Esophagus squamous epithelium (tissue), 4 donors: ENCODE results near the gene CACHD1.

Experiments
- POLR2A ChIP-seq, 4 donors: fragments of 450-650 bp; IDR thresholded peaks; one replicate each; pipeline ENCODE4 v1.6.1; 2017; ENCODE audit warnings: antibody characterized with exemption in 4 of 4, mild to moderate bottlenecking in 4 of 4, moderate library complexity in 3 of 4
- TF ChIP-seq, protein P1 (sequence below), 6 experiments: fragments of 450-650 bp in 4 of 6; fragments of 200-600 bp in 2 of 6; sonication (generic) in 2 of 6; IDR thresholded peaks; one replicate each; pipeline ENCODE4 v1.5.1; 2016 to 2019; ENCODE audit warnings: antibody characterized with exemption in 6 of 6, mild to moderate bottlenecking in 4 of 6, moderate library complexity in 4 of 6

DNA sequence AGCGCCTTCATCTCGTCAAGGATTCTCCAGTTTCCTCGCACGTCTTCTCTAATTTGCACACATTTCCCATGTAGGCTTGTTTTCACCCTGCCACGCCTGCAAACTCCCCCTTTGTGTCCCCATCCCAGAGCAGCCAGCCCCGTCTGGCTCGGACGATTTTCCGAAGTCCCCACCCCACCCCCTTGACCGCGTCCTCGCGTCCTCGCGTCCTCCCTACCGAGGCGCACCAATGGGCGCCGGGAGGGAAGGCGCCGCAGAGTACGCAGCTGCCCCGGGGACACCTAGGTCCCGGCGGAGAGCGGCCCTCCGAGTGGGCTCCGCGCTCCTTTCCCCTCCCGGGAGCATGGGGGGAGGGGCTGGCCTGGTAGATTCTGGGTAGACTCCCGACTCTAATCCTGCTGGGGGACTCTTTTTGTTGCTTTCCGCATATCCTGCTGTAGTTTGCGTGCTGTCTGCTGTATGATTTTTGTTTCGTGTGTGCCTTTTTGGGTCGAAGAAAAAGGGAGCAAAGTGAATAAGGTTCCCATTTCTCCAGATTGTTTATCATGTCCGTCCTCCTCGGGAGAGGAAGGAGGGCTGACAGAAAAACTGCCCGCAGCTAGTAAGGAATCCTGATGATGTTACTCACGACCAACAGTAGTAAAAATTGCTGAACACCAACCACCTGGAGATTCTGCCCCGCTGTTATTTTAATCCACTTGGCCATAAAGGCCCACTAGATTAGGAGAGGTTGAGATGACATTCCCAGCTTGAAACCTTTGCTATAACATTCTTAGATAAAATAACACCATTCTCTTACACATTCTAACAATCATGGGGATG, 1.5 kb downstream of the CACHD1 start:
- TF ChIP-seq, protein P1, sequence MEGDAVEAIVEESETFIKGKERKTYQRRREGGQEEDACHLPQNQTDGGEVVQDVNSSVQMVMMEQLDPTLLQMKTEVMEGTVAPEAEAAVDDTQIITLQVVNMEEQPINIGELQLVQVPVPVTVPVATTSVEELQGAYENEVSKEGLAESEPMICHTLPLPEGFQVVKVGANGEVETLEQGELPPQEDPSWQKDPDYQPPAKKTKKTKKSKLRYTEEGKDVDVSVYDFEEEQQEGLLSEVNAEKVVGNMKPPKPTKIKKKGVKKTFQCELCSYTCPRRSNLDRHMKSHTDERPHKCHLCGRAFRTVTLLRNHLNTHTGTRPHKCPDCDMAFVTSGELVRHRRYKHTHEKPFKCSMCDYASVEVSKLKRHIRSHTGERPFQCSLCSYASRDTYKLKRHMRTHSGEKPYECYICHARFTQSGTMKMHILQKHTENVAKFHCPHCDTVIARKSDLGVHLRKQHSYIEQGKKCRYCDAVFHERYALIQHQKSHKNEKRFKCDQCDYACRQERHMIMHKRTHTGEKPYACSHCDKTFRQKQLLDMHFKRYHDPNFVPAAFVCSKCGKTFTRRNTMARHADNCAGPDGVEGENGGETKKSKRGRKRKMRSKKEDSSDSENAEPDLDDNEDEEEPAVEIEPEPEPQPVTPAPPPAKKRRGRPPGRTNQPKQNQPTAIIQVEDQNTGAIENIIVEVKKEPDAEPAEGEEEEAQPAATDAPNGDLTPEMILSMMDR (IDR thresholded peaks at IDR 0.05) = no peak
- TF ChIP-seq POLR2A (IDR thresholded peaks at IDR 0.05) = no peak
